Medulla oblongata (tissue), 1 donor: ENCODE measurements around the gene PGM1.

Experiments used
- DNase-seq: peaks from one replicate; pipeline ENCODE4 v3.0.0-alpha.2; 2015; ENCODE audit errors: extremely low spot score

PGM1 gene

GRCh38 chr1:63701187-63701586, 108.0 kb downstream of the PGM1 start:
- DNase-seq = no peak

- no peak for DNase-seq
These were observed 110.5 kb downstream of the PGM1 start for GRCh38 chr1:63703701-63704107.

GRCh38 chr1:63704443-63704842, 111.2 kb downstream of the PGM1 start:
- DNase-seq = no peak

GRCh38 chr1:63705078-63705477, 111.9 kb downstream of the PGM1 start:
- DNase-seq = no peak

- DNase-seq = no peak
These were observed 116.1 kb downstream of the PGM1 start for GRCh38 chr1:63709267-63709828.
